Right lobe of liver (tissue), 6 donors: Measurements from ENCODE around the gene LRRK2. TPM values are rescaled to one million over a fixed set of nuclear protein-coding genes. Genes with fewer than 3 reads are reported as not detected.
"Not testable (repeated sequence)": the region's sequence is repeated elsewhere in the genome, so short reads cannot be mapped to it uniquely, and the experiment has no call there.

Experiments used
- ATAC-seq, 4 donors: fragments of 200-7000 bp; cut with Tn5 transposase; one replicate each; pipeline ENCODE4 v1.9.1; 2020; ENCODE audit warnings: mild to moderate bottlenecking in 4 of 4, moderate library complexity in 4 of 4
- DNase-seq, 3 donors: peaks; one replicate each; pipeline ENCODE4 v3.0.0-alpha.2; 2020
- H3K27ac ChIP-seq, 3 donors: fragments of 200-600 bp; one replicate each; pipeline ENCODE4 v1.8.0; 2022
- H3K27me3 ChIP-seq, 2 donors: fragments of 200-600 bp; one replicate each; pipeline ENCODE4 v1.8.0; 2022
- H3K36me3 ChIP-seq, 4 donors: fragments of 200-600 bp; sonication (generic) in 1 of 4; one replicate each; pipeline versions ENCODE4 v1.5.1 to v1.8.0; 2017 to 2022; ENCODE audit warnings: control low read depth in 1 of 4
- H3K4me1 ChIP-seq, 4 donors: fragments of 200-600 bp; sonication (generic) in 1 of 4; one replicate each; pipeline versions ENCODE4 v1.5.1 to v1.8.0; 2017 to 2022; ENCODE audit warnings: control low read depth in 1 of 4
- H3K4me3 ChIP-seq, 3 donors: fragments of 200-600 bp; one replicate each; pipeline ENCODE4 v1.8.0; 2022
- H3K9me3 ChIP-seq, 4 donors: fragments of 200-600 bp; sonication (generic) in 1 of 4; one replicate each; pipeline versions ENCODE4 v1.5.1 to v1.8.0; 2017 to 2022; ENCODE audit warnings: control low read depth in 1 of 4
- POLR2A ChIP-seq: fragments of 450-650 bp; IDR thresholded peaks from one replicate; pipeline ENCODE4 v1.6.1; 2017; ENCODE audit warnings: antibody characterized with exemption, mild to moderate bottlenecking
- WGBS: methylation state at CpG from one replicate; pipeline ENCODE4 v1.1.6; 2018; ENCODE audit warnings: low coverage, low lambda C conversion rate; ENCODE audit not compliant: insufficient coverage; ENCODE audit errors: missing lambda C conversion rate; 5-methylcytosine and 5-hydroxymethylcytosine counted together
- intact Hi-C, 2 donors: fragments of 100-400 bp; cut with DNase I; formaldehyde crosslinking; loops; one replicate each; pipeline versions ENCODE4 v1.11.2 to v1.14.1; 2022
- total RNA-seq, 6 experiments: library from RNA; depleted of rRNA in 2 of 6; stranded (reverse); fragments of >200 nt in 2 of 6; fragmentation: NEBNext Ultra II Directional in 3 of 6; extraction: Animal tissue kit (Norgen Biotek cat#: 25700) in 3 of 6; gene quantifications; one replicate each; pipeline versions ENCODE4 v1.1.0 to v1.2.4, GENCODE V29; 2016 to 2023
- TF ChIP-seq, protein P1 (sequence below), 4 donors: fragments of 200-600 bp in 3 of 4; fragments of 450-650 bp in 1 of 4; IDR thresholded peaks; one replicate each; pipeline versions ENCODE4 v1.5.1 to v1.8.0; 2016 to 2022; ENCODE audit warnings: antibody characterized with exemption in 4 of 4, mild to moderate bottlenecking in 2 of 4
- donor health status: DM: no; HTN: yes; CAD: no.
- donor health status: DM: no; HTN: no; CAD: no.
- donor health status: DM: no; HTN: no; CAD: no.
- donor health status: DM: no; HTN: yes; CAD: no.
- donor health status: DM: no; HTN: yes; CAD: no.

The LRRK2 gene
- total RNA-seq, 6 experiments from 2014 or later, result 4.1 to 19.1 (median 6.1) TPM

DNA sequence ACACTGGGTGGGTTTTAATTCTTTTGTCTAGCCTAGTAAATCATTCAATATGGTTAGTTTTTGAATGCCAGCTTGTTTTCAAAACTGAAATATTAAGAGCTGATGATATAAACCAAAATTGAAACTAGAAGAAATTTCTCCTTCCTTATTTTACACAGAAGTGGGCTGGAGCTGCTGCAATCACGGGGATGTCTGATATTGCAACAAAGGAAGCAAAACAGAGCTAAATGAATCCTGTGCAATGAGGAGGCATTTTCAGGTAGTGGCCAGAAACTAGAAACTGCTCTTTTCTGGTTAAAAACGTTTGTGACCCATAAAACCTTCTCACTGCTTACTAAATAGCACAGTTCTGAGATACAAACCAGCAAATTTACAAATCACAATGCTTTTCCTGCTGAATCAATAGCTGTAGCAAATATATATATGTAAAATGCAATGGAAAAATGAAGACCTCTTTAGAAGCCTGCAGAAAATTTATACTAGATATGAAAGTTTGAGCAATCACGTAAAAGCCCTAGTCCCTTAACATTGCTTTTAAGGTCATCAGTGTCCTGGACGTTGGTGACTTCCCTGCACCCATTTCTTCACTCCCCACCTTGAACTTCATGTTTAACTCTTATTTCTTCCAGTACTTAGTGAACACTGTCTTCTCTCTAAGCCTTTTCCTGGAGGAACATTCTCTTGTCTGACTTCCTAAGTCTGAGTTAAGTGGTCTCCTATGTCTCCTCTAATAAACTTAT lies 15.9 kb upstream of the LRRK2 start:
- no peak for DNase-seq
- no peak overlapping the region for H3K4me3 ChIP-seq
- intact Hi-C loops, result no loop called here
- H3K27me3 ChIP-seq, result no peaks in the 10 kb centered on the region
- H3K9me3 ChIP-seq, result no peaks in the 10 kb centered on the region
- H3K36me3 ChIP-seq, result no peaks in the 10 kb centered on the region
- WGBS, result 19% methylated on average over 4 of the region's 4 CpGs
- peak; percentile 48 to 84 (median 58) for ATAC-seq
- H3K27ac ChIP-seq, result peak overlapping the region in 2 of 3 donors; percentile 15 to 18
- H3K4me1 ChIP-seq, result no peaks in the 10 kb centered on the region
- no peak for TF ChIP-seq POLR2A

DNA sequence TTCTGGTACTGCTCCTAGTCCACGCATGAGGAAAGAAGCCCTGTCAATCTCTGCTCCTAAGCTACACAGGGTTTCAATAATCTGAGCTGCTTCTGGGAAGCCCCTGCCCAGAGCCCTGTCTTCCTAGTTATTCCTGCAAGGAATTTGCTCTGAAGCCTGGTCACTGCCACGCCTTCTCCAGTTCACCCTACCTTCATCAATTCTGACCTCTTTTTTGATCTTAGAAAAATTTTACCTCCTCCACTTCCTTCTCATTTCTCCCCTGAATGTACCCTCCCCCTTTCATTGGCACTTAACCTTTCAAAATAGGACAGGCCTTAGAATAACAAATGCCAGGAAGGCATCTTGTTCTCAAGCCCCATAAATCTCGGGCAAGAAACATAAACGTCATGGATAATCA lies 14.9 kb upstream of the LRRK2 start:
- Histone ChIP-seq H3K9me3 (no peaks in the 10 kb centered on the region), H3K36me3 (no peaks in the 10 kb centered on the region), H3K4me1 (no peaks in the 10 kb centered on the region), H3K27me3 (no peaks in the 10 kb centered on the region), H3K27ac (no peak overlapping the region), H3K4me3 (no peak overlapping the region)
- DNase-seq (no peak), ATAC-seq (peak in 1 of 4 donors; percentile 20)
- intact Hi-C loops, result no loop called here
- WGBS, result 54% methylated on average over 4 of the region's 4 CpGs
- no peak for TF ChIP-seq POLR2A
- TF ChIP-seq, protein P1, sequence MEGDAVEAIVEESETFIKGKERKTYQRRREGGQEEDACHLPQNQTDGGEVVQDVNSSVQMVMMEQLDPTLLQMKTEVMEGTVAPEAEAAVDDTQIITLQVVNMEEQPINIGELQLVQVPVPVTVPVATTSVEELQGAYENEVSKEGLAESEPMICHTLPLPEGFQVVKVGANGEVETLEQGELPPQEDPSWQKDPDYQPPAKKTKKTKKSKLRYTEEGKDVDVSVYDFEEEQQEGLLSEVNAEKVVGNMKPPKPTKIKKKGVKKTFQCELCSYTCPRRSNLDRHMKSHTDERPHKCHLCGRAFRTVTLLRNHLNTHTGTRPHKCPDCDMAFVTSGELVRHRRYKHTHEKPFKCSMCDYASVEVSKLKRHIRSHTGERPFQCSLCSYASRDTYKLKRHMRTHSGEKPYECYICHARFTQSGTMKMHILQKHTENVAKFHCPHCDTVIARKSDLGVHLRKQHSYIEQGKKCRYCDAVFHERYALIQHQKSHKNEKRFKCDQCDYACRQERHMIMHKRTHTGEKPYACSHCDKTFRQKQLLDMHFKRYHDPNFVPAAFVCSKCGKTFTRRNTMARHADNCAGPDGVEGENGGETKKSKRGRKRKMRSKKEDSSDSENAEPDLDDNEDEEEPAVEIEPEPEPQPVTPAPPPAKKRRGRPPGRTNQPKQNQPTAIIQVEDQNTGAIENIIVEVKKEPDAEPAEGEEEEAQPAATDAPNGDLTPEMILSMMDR (IDR thresholded peaks at IDR 0.05), result no peak

DNA sequence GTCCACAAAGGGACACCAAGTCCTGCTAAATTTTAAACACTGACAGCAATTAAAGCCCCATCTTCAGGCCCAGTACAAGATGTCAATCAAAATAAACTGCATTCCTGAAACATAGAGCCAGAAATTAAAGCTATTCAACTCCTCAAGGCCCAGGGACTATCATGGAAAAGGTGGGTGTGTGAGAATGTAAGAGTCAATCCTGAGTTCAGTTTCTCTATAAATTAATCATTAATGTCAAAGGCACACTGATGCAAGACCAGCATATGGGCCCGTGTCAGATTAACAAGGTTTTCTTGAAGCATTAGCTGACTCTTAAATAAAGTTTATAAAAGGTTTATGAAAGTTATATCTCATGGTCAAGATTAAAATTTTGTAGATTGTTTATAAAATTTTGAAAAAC lies 13.6 kb upstream of the LRRK2 start:
- H3K9me3 ChIP-seq, DNase-seq, H3K27me3 ChIP-seq, H3K27ac ChIP-seq, H3K4me3 ChIP-seq, H3K4me1 ChIP-seq, intact Hi-C loops, H3K36me3 ChIP-seq: not testable (repeated sequence)
- WGBS, result 17% methylated on average over 1 of the region's 1 CpG
- ATAC-seq, result peak in 3 of 4 donors; percentile 60 to 70 (median 63)

DNA sequence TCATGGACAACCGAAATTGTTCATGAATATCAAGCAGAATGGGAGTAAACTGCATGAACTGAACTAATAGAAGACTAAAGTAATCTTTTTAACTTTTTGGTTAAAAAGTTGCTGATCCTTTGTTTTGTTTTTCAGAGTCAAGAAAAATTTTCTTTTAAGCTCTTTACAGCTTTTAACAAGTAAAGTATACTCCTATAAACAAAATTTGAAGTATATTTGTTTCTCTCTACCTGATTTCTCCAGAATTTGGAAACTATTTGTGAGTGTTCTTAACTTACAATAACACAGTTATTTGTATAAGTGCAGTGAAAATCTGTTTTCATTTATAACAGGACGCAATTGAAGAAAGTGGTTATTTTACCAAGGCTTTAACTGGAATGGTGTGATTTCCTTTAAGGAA lies 12.2 kb upstream of the LRRK2 start:
- Histone ChIP-seq H3K4me3 (no peak overlapping the region), H3K27me3 (no peaks in the 10 kb centered on the region), H3K4me1 (peaks cover 0 to 9% (median 0%) of the 10 kb centered on the region in 4 donors), H3K27ac (no peak overlapping the region), H3K36me3 (no peaks in the 10 kb centered on the region), H3K9me3 (no peaks in the 10 kb centered on the region)
- TF ChIP-seq, protein P1 (IDR thresholded peaks at IDR 0.05), result no peak
- TF ChIP-seq POLR2A, result no peak
- ATAC-seq (no peak), DNase-seq (no peak)
- intact Hi-C loops, result no loop called here
- 95% methylated on average over 2 of the region's 2 CpGs for WGBS

DNA sequence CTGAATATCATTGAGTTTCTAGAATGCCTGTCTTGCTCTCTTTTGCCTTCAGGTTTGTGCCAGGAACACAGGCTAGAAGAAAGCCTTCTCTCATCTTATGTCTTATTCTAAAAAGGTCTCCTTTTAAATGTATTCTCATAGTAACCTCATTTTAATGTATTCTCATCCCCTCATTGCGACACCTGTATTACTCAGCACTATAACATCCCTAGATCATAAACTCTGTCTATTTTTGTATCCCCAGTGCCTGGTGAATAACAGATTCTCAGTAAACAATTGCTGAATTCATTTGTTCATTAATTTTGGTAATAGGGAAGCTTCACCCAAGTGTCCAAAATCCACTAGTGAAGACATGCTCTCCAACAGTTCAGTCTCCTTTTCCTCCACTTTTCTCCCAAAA lies 8.8 kb upstream of the LRRK2 start:
- no peaks in the 10 kb centered on the region for H3K27me3 ChIP-seq
- no peak overlapping the region for H3K4me3 ChIP-seq
- ATAC-seq (peak in 1 of 4 donors; percentile 25), DNase-seq (no peak)
- WGBS, result 100% methylated on average over 1 of the region's 1 CpG
- no peak overlapping the region for H3K27ac ChIP-seq
- intact Hi-C loops, result no loop called here
- no peaks in the 10 kb centered on the region for H3K36me3 ChIP-seq
- H3K9me3 ChIP-seq, result no peaks in the 10 kb centered on the region
- peaks cover 0 to 9% (median 0%) of the 10 kb centered on the region in 4 donors for H3K4me1 ChIP-seq
- no peak for TF ChIP-seq POLR2A
- TF ChIP-seq, protein P1 (IDR thresholded peaks at IDR 0.05), result no peak
